ENCODE measurements around the gene PPM1B.

DNA sequence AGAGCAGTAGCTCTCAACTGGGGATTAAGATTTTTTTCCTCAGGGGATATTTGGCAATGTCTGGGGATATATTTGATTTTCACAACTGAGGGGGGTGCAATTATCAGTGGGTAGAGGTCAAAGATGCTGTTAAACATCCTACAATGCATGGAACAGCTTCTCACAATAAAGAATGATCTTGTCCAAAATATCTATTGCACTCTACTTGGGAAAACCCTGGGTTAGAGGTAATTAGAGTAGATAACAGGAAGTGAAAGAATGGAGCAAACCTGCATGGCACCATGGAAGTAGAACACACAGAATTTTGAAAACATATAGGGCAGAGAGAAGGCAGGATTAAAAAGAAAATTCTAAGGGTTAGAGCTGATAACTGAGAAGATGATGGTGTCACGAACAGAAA, 26.4 kb upstream of the PPM1B start:
- TF ChIP-seq, protein P1, sequence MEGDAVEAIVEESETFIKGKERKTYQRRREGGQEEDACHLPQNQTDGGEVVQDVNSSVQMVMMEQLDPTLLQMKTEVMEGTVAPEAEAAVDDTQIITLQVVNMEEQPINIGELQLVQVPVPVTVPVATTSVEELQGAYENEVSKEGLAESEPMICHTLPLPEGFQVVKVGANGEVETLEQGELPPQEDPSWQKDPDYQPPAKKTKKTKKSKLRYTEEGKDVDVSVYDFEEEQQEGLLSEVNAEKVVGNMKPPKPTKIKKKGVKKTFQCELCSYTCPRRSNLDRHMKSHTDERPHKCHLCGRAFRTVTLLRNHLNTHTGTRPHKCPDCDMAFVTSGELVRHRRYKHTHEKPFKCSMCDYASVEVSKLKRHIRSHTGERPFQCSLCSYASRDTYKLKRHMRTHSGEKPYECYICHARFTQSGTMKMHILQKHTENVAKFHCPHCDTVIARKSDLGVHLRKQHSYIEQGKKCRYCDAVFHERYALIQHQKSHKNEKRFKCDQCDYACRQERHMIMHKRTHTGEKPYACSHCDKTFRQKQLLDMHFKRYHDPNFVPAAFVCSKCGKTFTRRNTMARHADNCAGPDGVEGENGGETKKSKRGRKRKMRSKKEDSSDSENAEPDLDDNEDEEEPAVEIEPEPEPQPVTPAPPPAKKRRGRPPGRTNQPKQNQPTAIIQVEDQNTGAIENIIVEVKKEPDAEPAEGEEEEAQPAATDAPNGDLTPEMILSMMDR (IDR thresholded peaks at IDR 0.05 in 2 of 3, conservative IDR thresholded peaks at IDR 0.05 in 1 of 3; ENCODE audit: control insufficient read depth in 2 of 3, extremely low read depth in 1 of 3, insufficient read depth in 1 of 3, low read depth in 3 of 3, low read length in 3 of 3) = no peak
- TF ChIP-seq, protein P2, sequence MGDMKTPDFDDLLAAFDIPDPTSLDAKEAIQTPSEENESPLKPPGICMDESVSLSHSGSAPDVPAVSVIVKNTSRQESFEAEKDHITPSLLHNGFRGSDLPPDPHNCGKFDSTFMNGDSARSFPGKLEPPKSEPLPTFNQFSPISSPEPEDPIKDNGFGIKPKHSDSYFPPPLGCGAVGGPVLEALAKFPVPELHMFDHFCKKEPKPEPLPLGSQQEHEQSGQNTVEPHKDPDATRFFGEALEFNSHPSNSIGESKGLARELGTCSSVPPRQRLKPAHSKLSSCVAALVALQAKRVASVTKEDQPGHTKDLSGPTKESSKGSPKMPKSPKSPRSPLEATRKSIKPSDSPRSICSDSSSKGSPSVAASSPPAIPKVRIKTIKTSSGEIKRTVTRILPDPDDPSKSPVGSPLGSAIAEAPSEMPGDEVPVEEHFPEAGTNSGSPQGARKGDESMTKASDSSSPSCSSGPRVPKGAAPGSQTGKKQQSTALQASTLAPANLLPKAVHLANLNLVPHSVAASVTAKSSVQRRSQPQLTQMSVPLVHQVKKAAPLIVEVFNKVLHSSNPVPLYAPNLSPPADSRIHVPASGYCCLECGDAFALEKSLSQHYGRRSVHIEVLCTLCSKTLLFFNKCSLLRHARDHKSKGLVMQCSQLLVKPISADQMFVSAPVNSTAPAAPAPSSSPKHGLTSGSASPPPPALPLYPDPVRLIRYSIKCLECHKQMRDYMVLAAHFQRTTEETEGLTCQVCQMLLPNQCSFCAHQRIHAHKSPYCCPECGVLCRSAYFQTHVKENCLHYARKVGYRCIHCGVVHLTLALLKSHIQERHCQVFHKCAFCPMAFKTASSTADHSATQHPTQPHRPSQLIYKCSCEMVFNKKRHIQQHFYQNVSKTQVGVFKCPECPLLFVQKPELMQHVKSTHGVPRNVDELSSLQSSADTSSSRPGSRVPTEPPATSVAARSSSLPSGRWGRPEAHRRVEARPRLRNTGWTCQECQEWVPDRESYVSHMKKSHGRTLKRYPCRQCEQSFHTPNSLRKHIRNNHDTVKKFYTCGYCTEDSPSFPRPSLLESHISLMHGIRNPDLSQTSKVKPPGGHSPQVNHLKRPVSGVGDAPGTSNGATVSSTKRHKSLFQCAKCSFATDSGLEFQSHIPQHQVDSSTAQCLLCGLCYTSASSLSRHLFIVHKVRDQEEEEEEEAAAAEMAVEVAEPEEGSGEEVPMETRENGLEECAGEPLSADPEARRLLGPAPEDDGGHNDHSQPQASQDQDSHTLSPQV (IDR thresholded peaks at IDR 0.05) = no peak
- no peak for TF ChIP-seq EP300 (IDR thresholded peaks at IDR 0.05; ENCODE audit: borderline replicate concordance in 1 of 2, control insufficient read depth in 1 of 2, low read depth in 2 of 2, low read length in 2 of 2)
- TF ChIP-seq CHD4 (IDR thresholded peaks at IDR 0.05) = no peak
- TF ChIP-seq, protein P3, sequence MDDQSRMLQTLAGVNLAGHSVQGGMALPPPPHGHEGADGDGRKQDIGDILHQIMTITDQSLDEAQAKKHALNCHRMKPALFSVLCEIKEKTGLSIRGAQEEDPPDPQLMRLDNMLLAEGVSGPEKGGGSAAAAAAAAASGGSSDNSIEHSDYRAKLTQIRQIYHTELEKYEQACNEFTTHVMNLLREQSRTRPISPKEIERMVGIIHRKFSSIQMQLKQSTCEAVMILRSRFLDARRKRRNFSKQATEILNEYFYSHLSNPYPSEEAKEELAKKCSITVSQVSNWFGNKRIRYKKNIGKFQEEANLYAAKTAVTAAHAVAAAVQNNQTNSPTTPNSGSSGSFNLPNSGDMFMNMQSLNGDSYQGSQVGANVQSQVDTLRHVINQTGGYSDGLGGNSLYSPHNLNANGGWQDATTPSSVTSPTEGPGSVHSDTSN (IDR thresholded peaks at IDR 0.05; ENCODE audit: insufficient replicate concordance, low read depth, low read length) = no peak
- TF ChIP-seq FOXM1 (IDR thresholded peaks at IDR 0.05; ENCODE audit: low read depth, low read length) = no peak
- no peak for TF ChIP-seq ZZZ3 (IDR thresholded peaks at IDR 0.05; ENCODE audit: control insufficient read depth, insufficient read length, low read depth)
- TF ChIP-seq LARP7 (IDR thresholded peaks at IDR 0.05) = no peak
- TF ChIP-seq SMC3 (IDR thresholded peaks at IDR 0.05; ENCODE audit: borderline replicate concordance, low read length) = no peak

All from GM12878 (cell line).